ENCODE data around the gene EFEMP2. TPM values are rescaled to one million over a fixed set of nuclear protein-coding genes. Genes with fewer than 3 reads are reported as not detected.

Gene EFEMP2
- total and polyA plus RNA-seq, 10 of the 15 experiments (the other 5 are each of a cell fraction or from before 2014, with no cell fraction given) = 0.24 to 13.2 (median 1.3) TPM; not detected in 1

- TF ChIP-seq REST (IDR thresholded peaks at IDR 0.05; ENCODE audit: low read depth, low read length) = no peak
- TF ChIP-seq NRF1 (conservative IDR thresholded peaks at IDR 0.05; ENCODE audit: low read depth, low read length) = peak; percentile 51
- TF ChIP-seq BACH1 (IDR thresholded peaks at IDR 0.05; ENCODE audit: borderline replicate concordance) = peak; percentile 16; the same call in 1 of the 2 replicates
- TF ChIP-seq PBX3 (IDR thresholded peaks at IDR 0.05; ENCODE audit: insufficient replicate concordance, low read depth, low read length) = peak; percentile 99
- no peak for TF ChIP-seq BCL3 (IDR thresholded peaks at IDR 0.05; ENCODE audit: borderline replicate concordance, insufficient read depth, low read depth, low read length, poor library complexity, severe bottlenecking)
- peak; percentile 36; the same call in 1 of the 2 replicates for TF ChIP-seq CEBPZ (IDR thresholded peaks at IDR 0.05; ENCODE audit: low read depth, low read length)
- TF ChIP-seq POLR2A (IDR thresholded peaks at IDR 0.05; ENCODE audit: low read depth, low read length) = peak; percentile 40; the same call in 1 of the 2 replicates
- peak; percentile 87 for TF ChIP-seq NR2F1 (conservative IDR thresholded peaks at IDR 0.05)
- TF ChIP-seq EGR1 (IDR thresholded peaks at IDR 0.05; ENCODE audit: borderline replicate concordance in 1 of 2, low read depth in 2 of 2, low read length in 2 of 2) = peak in 1 of 2 experiments; percentile 79; a peak in 2 of 3 replicates
- TF ChIP-seq CREM (IDR thresholded peaks at IDR 0.05; ENCODE audit: low read depth) = peak; percentile 73
- peak; percentile 68; the same call in 1 of the 2 replicates for TF ChIP-seq ATF3 (IDR thresholded peaks at IDR 0.05; ENCODE audit: borderline replicate concordance, extremely low read depth, low read depth, low read length)
- TF ChIP-seq ZBTB40 (IDR thresholded peaks at IDR 0.05; ENCODE audit: borderline replicate concordance) = peak; percentile 50; the same call in 1 of the 2 replicates
- peak; percentile 50 for TF ChIP-seq IKZF1 (conservative IDR thresholded peaks at IDR 0.05)
Measured at GRCh38 chr11:65833297-65834030, 39.1 kb downstream of the EFEMP2 start, which contains the start of gene SNX32 (continued).

Measured in GM12878 (cell line).